K562 (cell line): ENCODE data around the gene C2orf76. TPM values are rescaled to one million over a fixed set of nuclear protein-coding genes. Genes with fewer than 3 reads are reported as not detected.

ENCODE experiments used
- BCOR ChIP-seq: fragments of 450-650 bp; IDR thresholded peaks from 2 replicates; pipeline ENCODE4 v1.6.1; 2016
- CBX3 ChIP-seq, 2 experiments: IDR thresholded peaks; 1 replicate in 1 of 2; 2 replicates in 1 of 2; pipeline ENCODE4 v1.6.1; 2012; ENCODE audit warnings: inconsistent platforms in 2 of 2, low read length in 2 of 2, borderline replicate concordance in 1 of 2, control low read depth in 1 of 2
- CTBP1 ChIP-seq: fragments of 450-650 bp; IDR thresholded peaks from 2 replicates; pipeline ENCODE4 v1.6.1; 2016; ENCODE audit warnings: borderline replicate concordance
- FOXM1 ChIP-seq, 2 experiments: fragments of 450-650 bp in 1 of 2; sonication (generic) in 1 of 2; formaldehyde crosslinking in 1 of 2; IDR thresholded peaks; 2 replicates each; pipeline versions ENCODE4 v1.6.1 to v1.9.0; 2017 to 2022; ENCODE audit warnings: low read depth in 2 of 2, mild to moderate bottlenecking in 2 of 2, missing genetic modification reagents in 1 of 2, moderate library complexity in 1 of 2
- GATA2 ChIP-seq: sonication (generic); formaldehyde crosslinking; IDR thresholded peaks from 2 replicates; pipeline ENCODE4 v1.4.0; 2020; ENCODE audit warnings: mild to moderate bottlenecking, missing genetic modification reagents
- GTF2E2 ChIP-seq: fragments of 200-800 bp; sonication (Bioruptor generic); IDR thresholded peaks from 2 replicates; pipeline ENCODE4 v1.6.1; 2016; ENCODE audit warnings: missing genetic modification characterization, missing compliant biosample characterization
- KAT7 ChIP-seq: sonication (generic); formaldehyde crosslinking; IDR thresholded peaks from 2 replicates; pipeline ENCODE4 v1.8.0; 2022; ENCODE audit warnings: missing genetic modification reagents, mild to moderate bottlenecking, borderline replicate concordance
- KLF6 ChIP-seq: fragments of 250-450 bp; sonication (Bioruptor Pico); IDR thresholded peaks from 2 replicates; pipeline ENCODE4 v1.4.0; 2020; ENCODE audit warnings: mild to moderate bottlenecking, moderate library complexity, borderline replicate concordance
- MEF2A ChIP-seq: IDR thresholded peaks from 2 replicates; pipeline ENCODE4 v1.6.1; 2011; ENCODE audit warnings: low read depth, mild to moderate bottlenecking, low read length, moderate library complexity; ENCODE audit not compliant: control insufficient read depth
- PTTG1 ChIP-seq: fragments of 450-650 bp; IDR thresholded peaks from 2 replicates; pipeline ENCODE4 v1.6.1; 2016; ENCODE audit warnings: low read depth, mild to moderate bottlenecking, missing genetic modification characterization, missing compliant biosample characterization
- RBM34 ChIP-seq: fragments of 200-400 bp; formaldehyde crosslinking; IDR thresholded peaks from 2 replicates; pipeline ENCODE4 v1.6.1; 2018; ENCODE audit warnings: low read length, borderline replicate concordance; ENCODE audit not compliant: insufficient read depth
- ZNF197 ChIP-seq: fragments of 200-800 bp; sonication (Bioruptor generic); IDR thresholded peaks from 2 replicates; pipeline ENCODE4 v1.6.1; 2016; ENCODE audit warnings: low read depth, missing genetic modification characterization, missing compliant biosample characterization
- ZNF3 ChIP-seq: fragments of 250-450 bp; sonication (Bioruptor Pico); IDR thresholded peaks from 2 replicates; pipeline ENCODE4 v1.5.0; 2021; ENCODE audit warnings: mild to moderate bottlenecking, moderate library complexity
- polyA plus RNA-seq, 8 experiments: library from polyadenylated mRNA; depleted of rRNA in 4 of 8; stranded (reverse) in 5 of 8; unstranded in 3 of 8; fragments of >200 nt; fragmentation: Nextera tagmentation in 2 of 8; fragmentation: Illumina TruSeq in 1 of 8; extraction: Ambion mirVana in 2 of 8; extraction: Trizol in 1 of 8; gene quantifications; 2 replicates each; pipeline versions ENCODE4 v1.2.1 to v1.2.3, GENCODE V29; 2011 to 2014; ENCODE audit warnings: inconsistent platforms in 1 of 8, missing spikeins in 1 of 8
- total RNA-seq, 7 experiments: library from RNA; depleted of rRNA in 6 of 7; stranded (reverse); fragments of >200 nt in 6 of 7; fragmentation: Illumina TruSeq in 2 of 7; extraction: Trizol in 2 of 7; gene quantifications; 2 replicates each; pipeline versions ENCODE4 v1.2.1 to v1.2.3, GENCODE V29; 2011 to 2021; ENCODE audit warnings: low replicate concordance in 1 of 7
- TF ChIP-seq, protein P1 (sequence below), 2 experiments: IDR thresholded peaks; 2 replicates each; pipeline ENCODE4 v1.6.1; 2012; ENCODE audit warnings: improper control_type of control experiment in 2 of 2, low read depth in 2 of 2, low read length in 2 of 2, borderline replicate concordance in 1 of 2
- TF ChIP-seq, protein P2 (sequence below): fragments of 250-450 bp; sonication (Bioruptor Pico); IDR thresholded peaks from 2 replicates; pipeline ENCODE4 v1.5.0; 2020; ENCODE audit warnings: mild to moderate bottlenecking
- TF ChIP-seq, protein P3 (sequence below), 2 experiments: fragments of 150-350 bp in 1 of 2; IDR thresholded peaks; 2 replicates each; pipeline ENCODE4 v1.6.1; 2012 to 2016; ENCODE audit warnings: low read depth in 2 of 2, low read length in 2 of 2, mild to moderate bottlenecking in 1 of 2, moderate library complexity in 1 of 2
- TF ChIP-seq, protein P4 (sequence below): sonication (generic); formaldehyde crosslinking; IDR thresholded peaks from 2 replicates; pipeline ENCODE4 v1.5.0; 2020; ENCODE audit warnings: missing genetic modification reagents
- TF ChIP-seq, protein P5 (sequence below): fragments of 250-450 bp; sonication (Bioruptor Pico); IDR thresholded peaks from 2 replicates; pipeline ENCODE4 v1.8.0; 2022; ENCODE audit warnings: moderate library complexity, mild to moderate bottlenecking, inconsistent platforms

C2orf76 gene
- total and polyA plus RNA-seq, 9 of the 15 experiments (the other 6 are each of a cell fraction or from before 2014, with no cell fraction given), result 4.8 to 26.2 (median 14.5) TPM

DNA sequence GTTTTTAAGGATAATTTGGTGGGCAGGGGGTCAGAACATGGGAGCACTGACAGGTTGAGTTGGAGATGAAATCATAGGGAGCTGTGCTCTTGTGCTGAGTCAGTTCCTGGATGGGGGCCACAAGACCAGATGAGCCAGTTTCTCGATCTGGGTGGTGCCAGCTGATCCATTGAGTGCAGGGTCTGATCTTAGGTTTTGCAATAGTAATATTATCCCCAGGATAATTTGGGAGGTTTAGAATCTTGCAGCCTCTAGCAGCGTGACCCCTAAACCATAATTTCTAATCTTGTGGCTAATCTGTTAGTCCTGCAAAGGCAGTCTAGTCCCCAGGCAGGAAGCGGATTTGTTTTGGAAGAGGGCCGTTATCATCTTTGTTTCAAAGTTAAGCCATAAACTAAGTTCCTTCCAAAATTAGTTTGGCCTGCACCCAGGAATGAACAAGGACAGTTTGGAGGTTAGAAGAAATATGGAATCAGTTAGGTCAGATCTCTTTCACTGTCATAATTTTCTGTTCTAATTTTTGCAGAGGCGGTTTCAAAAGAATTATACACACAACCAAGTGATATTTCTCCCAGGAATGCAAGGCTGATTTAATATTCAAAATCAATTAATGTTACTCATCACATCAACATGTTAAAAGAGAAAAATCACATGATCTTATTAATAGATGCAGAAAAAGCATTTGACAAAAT is 23.1 kb upstream of the C2orf76 start (continued):
- no peak for TF ChIP-seq ZNF197
- TF ChIP-seq ZNF3, result no peak
- TF ChIP-seq, protein P1, sequence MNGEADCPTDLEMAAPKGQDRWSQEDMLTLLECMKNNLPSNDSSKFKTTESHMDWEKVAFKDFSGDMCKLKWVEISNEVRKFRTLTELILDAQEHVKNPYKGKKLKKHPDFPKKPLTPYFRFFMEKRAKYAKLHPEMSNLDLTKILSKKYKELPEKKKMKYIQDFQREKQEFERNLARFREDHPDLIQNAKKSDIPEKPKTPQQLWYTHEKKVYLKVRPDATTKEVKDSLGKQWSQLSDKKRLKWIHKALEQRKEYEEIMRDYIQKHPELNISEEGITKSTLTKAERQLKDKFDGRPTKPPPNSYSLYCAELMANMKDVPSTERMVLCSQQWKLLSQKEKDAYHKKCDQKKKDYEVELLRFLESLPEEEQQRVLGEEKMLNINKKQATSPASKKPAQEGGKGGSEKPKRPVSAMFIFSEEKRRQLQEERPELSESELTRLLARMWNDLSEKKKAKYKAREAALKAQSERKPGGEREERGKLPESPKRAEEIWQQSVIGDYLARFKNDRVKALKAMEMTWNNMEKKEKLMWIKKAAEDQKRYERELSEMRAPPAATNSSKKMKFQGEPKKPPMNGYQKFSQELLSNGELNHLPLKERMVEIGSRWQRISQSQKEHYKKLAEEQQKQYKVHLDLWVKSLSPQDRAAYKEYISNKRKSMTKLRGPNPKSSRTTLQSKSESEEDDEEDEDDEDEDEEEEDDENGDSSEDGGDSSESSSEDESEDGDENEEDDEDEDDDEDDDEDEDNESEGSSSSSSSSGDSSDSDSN (IDR thresholded peaks at IDR 0.05; ENCODE audit: borderline replicate concordance in 1 of 2, low read depth in 2 of 2, low read length in 2 of 2), result no peak
- TF ChIP-seq BCOR, result no peak
- 0 out of 2 replicates have a peak, but pooled peaks have one; percentile 16 for TF ChIP-seq CTBP1
- TF ChIP-seq PTTG1 (tag), result no peak; the same call in 1 of the 2 replicates
- TF ChIP-seq KAT7, result no peak
- no peak for TF ChIP-seq MEF2A
- TF ChIP-seq GTF2E2 (tag), result no peak
- no peak for TF ChIP-seq FOXM1 (IDR thresholded peaks at IDR 0.05; ENCODE audit: low read depth)
- no peak for TF ChIP-seq FOXM1 (CRISPR knock-in tag; IDR thresholded peaks at IDR 0.05; ENCODE audit: low read depth)
- TF ChIP-seq, protein P2, sequence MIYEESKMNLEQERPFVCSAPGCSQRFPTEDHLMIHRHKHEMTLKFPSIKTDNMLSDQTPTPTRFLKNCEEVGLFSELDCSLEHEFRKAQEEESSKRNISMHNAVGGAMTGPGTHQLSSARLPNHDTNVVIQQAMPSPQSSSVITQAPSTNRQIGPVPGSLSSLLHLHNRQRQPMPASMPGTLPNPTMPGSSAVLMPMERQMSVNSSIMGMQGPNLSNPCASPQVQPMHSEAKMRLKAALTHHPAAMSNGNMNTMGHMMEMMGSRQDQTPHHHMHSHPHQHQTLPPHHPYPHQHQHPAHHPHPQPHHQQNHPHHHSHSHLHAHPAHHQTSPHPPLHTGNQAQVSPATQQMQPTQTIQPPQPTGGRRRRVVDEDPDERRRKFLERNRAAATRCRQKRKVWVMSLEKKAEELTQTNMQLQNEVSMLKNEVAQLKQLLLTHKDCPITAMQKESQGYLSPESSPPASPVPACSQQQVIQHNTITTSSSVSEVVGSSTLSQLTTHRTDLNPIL (CRISPR knock-in tag), result no peak
- no peak for TF ChIP-seq KLF6 (CRISPR knock-in tag)
- TF ChIP-seq, protein P3, sequence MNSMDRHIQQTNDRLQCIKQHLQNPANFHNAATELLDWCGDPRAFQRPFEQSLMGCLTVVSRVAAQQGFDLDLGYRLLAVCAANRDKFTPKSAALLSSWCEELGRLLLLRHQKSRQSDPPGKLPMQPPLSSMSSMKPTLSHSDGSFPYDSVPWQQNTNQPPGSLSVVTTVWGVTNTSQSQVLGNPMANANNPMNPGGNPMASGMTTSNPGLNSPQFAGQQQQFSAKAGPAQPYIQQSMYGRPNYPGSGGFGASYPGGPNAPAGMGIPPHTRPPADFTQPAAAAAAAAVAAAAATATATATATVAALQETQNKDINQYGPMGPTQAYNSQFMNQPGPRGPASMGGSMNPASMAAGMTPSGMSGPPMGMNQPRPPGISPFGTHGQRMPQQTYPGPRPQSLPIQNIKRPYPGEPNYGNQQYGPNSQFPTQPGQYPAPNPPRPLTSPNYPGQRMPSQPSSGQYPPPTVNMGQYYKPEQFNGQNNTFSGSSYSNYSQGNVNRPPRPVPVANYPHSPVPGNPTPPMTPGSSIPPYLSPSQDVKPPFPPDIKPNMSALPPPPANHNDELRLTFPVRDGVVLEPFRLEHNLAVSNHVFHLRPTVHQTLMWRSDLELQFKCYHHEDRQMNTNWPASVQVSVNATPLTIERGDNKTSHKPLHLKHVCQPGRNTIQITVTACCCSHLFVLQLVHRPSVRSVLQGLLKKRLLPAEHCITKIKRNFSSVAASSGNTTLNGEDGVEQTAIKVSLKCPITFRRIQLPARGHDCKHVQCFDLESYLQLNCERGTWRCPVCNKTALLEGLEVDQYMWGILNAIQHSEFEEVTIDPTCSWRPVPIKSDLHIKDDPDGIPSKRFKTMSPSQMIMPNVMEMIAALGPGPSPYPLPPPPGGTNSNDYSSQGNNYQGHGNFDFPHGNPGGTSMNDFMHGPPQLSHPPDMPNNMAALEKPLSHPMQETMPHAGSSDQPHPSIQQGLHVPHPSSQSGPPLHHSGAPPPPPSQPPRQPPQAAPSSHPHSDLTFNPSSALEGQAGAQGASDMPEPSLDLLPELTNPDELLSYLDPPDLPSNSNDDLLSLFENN (IDR thresholded peaks at IDR 0.05; ENCODE audit: low read depth in 2 of 2, low read length in 2 of 2), result no peak
- TF ChIP-seq CBX3 (IDR thresholded peaks at IDR 0.05; ENCODE audit: borderline replicate concordance in 1 of 2, low read length in 2 of 2), result no peak
- TF ChIP-seq, protein P4, sequence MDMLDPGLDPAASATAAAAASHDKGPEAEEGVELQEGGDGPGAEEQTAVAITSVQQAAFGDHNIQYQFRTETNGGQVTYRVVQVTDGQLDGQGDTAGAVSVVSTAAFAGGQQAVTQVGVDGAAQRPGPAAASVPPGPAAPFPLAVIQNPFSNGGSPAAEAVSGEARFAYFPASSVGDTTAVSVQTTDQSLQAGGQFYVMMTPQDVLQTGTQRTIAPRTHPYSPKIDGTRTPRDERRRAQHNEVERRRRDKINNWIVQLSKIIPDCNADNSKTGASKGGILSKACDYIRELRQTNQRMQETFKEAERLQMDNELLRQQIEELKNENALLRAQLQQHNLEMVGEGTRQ (CRISPR knock-in tag), result no peak
- TF ChIP-seq GATA2 (CRISPR knock-in tag), result peak; percentile 22; the same call in 1 of the 2 replicates
- TF ChIP-seq RBM34, result no peak
- TF ChIP-seq, protein P5, sequence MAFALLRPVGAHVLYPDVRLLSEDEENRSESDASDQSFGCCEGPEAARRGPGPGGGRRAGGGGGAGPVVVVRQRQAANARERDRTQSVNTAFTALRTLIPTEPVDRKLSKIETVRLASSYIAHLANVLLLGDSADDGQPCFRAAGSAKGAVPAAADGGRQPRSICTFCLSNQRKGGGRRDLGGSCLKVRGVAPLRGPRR (CRISPR knock-in tag), result no peak
